ENCODE results near the gene CCND3.

DNA sequence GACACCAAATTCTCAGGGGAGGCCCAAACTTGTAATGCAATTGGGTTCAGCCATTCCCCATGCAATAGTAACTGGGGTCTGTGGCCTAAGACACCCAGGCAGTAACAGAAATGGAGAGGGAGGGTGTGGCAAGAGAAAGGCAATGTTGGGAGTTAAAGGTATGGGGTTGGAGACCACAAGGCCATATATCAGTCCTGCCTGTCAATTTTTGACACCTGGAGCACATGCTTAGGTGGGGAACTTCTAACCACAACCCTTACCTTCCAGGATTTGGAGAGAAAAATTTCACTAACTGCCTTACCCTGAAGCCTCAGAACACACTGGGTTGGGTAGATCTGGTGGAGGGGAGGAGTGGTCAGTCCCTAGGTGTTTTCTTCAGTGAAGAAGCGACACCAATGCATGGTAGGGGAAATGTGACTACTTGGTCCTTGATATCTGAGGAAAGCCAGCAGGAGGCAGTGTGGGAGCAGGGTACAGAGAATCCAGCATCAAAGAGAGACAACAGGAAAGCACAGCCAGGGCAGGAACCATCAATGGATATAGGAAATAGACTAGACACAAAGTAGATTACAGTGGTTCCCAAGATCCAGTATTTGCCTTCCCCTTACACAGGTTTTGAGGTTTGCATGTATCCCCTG is 39.6 kb downstream of the CCND3 start:
- TF ChIP-seq, protein P1, sequence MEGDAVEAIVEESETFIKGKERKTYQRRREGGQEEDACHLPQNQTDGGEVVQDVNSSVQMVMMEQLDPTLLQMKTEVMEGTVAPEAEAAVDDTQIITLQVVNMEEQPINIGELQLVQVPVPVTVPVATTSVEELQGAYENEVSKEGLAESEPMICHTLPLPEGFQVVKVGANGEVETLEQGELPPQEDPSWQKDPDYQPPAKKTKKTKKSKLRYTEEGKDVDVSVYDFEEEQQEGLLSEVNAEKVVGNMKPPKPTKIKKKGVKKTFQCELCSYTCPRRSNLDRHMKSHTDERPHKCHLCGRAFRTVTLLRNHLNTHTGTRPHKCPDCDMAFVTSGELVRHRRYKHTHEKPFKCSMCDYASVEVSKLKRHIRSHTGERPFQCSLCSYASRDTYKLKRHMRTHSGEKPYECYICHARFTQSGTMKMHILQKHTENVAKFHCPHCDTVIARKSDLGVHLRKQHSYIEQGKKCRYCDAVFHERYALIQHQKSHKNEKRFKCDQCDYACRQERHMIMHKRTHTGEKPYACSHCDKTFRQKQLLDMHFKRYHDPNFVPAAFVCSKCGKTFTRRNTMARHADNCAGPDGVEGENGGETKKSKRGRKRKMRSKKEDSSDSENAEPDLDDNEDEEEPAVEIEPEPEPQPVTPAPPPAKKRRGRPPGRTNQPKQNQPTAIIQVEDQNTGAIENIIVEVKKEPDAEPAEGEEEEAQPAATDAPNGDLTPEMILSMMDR (conservative IDR thresholded peaks at IDR 0.05; ENCODE audit: low read length), result peak; percentile 78
- TF ChIP-seq EZH2phosphoT487 (IDR thresholded peaks at IDR 0.05; ENCODE audit: borderline replicate concordance), result no peak

All from Loucy (cell line).